Esophagus (tissue), 2 donors: ENCODE data around the gene ATRN. TPM values are rescaled to one million over a fixed set of nuclear protein-coding genes. Genes with fewer than 3 reads are reported as not detected.

Experiments used
- H3K27ac ChIP-seq, 2 donors: one replicate each; pipeline ENCODE4 v1.5.1; 2013; ENCODE audit warnings: low read depth in 2 of 2, mild to moderate bottlenecking in 2 of 2, inconsistent platforms in 1 of 2, low read length in 1 of 2, moderate library complexity in 1 of 2
- H3K27me3 ChIP-seq, 2 donors: one replicate each; pipeline ENCODE4 v1.6.1; 2013; ENCODE audit warnings: low read length in 2 of 2, control low read depth in 1 of 2, mild to moderate bottlenecking in 1 of 2; ENCODE audit not compliant: insufficient read depth in 2 of 2, control insufficient read depth in 1 of 2
- H3K36me3 ChIP-seq, 2 donors: one replicate each; pipeline ENCODE4 v1.6.1; 2013; ENCODE audit warnings: low read length in 1 of 2; ENCODE audit not compliant: control insufficient read depth in 2 of 2, insufficient read depth in 2 of 2
- H3K4me1 ChIP-seq, 2 donors: one replicate each; pipeline ENCODE4 v1.6.1; 2013; ENCODE audit warnings: low read length in 1 of 2; ENCODE audit not compliant: control insufficient read depth in 2 of 2, insufficient read depth in 2 of 2
- H3K4me3 ChIP-seq, 2 donors: one replicate each; pipeline ENCODE4 v1.5.1; 2013; ENCODE audit warnings: low read length in 2 of 2, mild to moderate bottlenecking in 2 of 2, low read depth in 1 of 2, moderate library complexity in 1 of 2
- H3K9me3 ChIP-seq, 2 donors: one replicate each; pipeline ENCODE4 v1.6.1; 2013; ENCODE audit warnings: mild to moderate bottlenecking in 2 of 2, low read depth in 1 of 2, low read length in 1 of 2, moderate library complexity in 1 of 2; ENCODE audit not compliant: control insufficient read depth in 2 of 2, insufficient read depth in 1 of 2
- WGBS, 2 donors: extraction: QIAGEN DNeasy Blood & Tissue Kit; methylation state at CpG; one replicate each; pipeline ENCODE4 v1.1.7; 2013; 5-methylcytosine and 5-hydroxymethylcytosine counted together
- polyA plus RNA-seq, 2 donors: library from polyadenylated mRNA; stranded (reverse); fragments of 200-250 nt; gene quantifications; one replicate each; pipeline ENCODE4 v1.2.3, GENCODE V29; 2013
- donor health status: healthy with polysubstance abuse.
- donor health status: Bipolar disorder and iron deficiency.

The ATRN gene
- polyA plus RNA-seq, 2 donors, result 2.4 to 5.1 TPM

DNA sequence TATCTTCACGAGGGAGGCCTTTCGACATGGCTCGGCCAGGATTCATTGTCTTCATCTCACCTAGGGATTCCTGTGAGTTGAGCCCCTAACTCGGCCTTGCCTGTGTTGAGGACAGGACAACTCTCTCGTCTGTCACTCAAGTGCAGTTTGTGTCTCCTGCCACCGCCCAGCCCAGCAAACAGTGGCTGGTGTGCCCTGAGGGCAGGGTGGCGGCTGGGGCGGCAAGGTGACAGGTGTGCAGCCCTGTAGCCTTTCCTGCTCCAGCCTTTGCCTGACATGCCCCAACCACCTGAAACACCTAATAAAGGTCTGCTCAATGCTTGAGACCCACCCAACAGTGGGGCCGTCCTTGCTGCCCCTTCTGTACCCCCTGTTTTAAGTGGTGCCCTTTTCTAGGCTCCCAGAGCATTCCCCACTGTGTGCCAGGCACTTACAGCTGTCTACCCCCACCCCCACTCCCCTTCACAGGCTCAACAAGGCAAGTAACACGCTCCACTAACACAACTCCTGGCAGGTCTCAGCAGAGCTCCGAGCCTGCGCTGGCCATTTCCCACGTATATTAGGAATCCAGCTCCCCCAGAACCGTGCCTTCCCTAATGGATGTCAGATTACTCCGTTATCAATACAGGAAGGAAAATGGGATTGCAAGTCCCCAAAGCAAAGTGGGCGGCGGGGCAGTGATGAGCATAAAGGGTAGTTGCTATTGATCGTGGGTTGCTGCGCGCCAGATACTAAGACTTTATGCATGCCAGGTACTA, 174.7 kb downstream of the ATRN start:
- H3K4me1 ChIP-seq, result no peaks in the 10 kb centered on the region
- no peaks in the 10 kb centered on the region for H3K9me3 ChIP-seq
- no peak overlapping the region for H3K4me3 ChIP-seq
- no peak overlapping the region for H3K27ac ChIP-seq
- peaks cover 7 to 16% of the 10 kb centered on the region in 2 donors for H3K36me3 ChIP-seq
- 89 to 93% methylated on average over 20 of the region's 20 CpGs for WGBS, 2 donors
- no peaks in the 10 kb centered on the region for H3K27me3 ChIP-seq

DNA sequence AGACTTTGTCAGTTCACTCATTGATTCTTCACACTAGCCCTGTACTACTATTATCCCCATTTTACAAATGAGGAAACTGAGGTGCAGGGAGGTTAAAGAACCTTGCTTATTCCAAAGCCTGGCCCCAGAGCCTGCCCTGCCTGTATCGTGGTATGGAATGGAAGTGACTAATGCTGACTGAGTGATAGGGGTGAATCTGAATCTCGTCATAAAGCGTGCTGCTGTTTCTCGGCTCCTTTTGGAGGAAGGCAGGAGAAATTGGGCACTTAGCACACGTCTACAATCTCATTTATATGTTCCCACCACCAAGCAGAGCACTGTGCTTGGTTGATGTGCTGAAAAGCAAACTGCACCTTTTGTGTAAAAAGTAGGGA, 175.2 kb downstream of the ATRN start:
- H3K27ac ChIP-seq, result no peak overlapping the region
- WGBS, 2 donors, result 81 to 88% methylated on average over 5 of the region's 5 CpGs
- no peaks in the 10 kb centered on the region for H3K9me3 ChIP-seq
- no peaks in the 10 kb centered on the region for H3K27me3 ChIP-seq
- H3K4me1 ChIP-seq, result no peaks in the 10 kb centered on the region
- peaks cover 7 to 17% of the 10 kb centered on the region in 2 donors for H3K36me3 ChIP-seq
- no peak overlapping the region for H3K4me3 ChIP-seq

DNA sequence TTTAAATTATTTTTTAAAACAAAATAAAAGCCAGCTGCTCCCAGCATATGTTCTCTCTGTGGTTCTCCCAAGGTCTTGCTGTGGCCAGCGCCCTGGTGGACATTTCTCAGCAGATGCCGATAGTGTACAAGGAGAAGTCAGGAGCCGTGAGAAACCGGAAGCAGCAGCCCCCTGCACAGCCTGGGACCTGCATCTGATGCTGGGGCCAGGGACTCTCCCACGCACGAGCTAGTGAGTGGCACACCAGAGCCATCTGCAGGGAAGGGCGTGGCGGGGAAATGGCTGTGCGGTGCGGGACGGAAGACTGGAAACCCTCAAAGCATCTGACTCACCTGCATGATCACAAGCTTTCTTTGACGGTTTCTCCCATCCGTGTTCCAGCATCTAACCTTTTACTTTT, 175.8 kb downstream of the ATRN start:
- 85 to 88% methylated on average over 13 of the region's 13 CpGs for WGBS, 2 donors
- H3K27me3 ChIP-seq, result no peaks in the 10 kb centered on the region
- H3K4me3 ChIP-seq, result no peak overlapping the region
- no peaks in the 10 kb centered on the region for H3K4me1 ChIP-seq
- no peaks in the 10 kb centered on the region for H3K9me3 ChIP-seq
- H3K36me3 ChIP-seq, result peaks cover 7 to 20% of the 10 kb centered on the region in 2 donors
- no peak overlapping the region for H3K27ac ChIP-seq

DNA sequence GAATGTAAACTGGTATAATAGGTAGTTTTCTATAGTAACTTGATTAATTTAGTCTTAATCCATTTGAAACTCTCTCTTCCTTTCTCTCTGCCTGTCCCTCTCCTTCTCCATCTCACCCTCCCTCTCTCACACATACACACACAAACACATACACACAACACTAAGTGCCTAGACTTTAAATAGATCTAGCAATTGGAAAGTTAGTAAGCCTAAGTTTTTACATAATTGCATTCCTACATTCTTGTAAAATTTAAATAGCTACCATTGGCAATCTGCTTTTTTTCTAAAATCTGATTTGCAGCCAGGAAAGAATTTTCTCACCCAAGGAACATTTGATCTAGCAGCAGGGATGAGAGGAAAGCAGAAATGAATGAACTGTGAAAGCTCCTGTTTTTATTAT, 176.7 kb downstream of the ATRN start:
- Histone ChIP-seq H3K9me3 (no peaks in the 10 kb centered on the region), H3K27ac (no peak overlapping the region), H3K4me3 (no peak overlapping the region), H3K36me3 (peaks cover 7 to 16% of the 10 kb centered on the region in 2 donors), H3K4me1 (no peaks in the 10 kb centered on the region), H3K27me3 (no peaks in the 10 kb centered on the region)

DNA sequence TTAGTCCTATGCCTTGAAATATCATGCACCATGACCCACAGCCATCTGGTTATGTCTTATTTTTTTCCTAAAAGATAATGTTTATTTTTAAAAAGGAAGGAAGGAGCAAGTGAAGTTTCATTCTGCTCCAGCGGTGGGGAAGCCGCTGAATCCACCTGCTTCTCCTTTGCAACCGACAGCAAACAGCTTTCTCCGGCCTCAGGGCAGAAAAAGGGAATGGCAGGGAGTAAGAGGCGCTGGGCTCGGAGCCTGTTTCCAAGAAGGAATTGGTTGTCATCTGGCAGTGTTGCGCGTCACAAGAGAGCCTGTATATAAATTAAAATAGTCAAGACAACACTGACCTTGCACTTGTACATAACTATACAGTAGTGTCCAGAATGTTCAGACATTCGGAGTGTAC, 178.1 kb downstream of the ATRN start:
- peaks cover 0 to 3% of the 10 kb centered on the region in 2 donors for H3K4me1 ChIP-seq
- WGBS, 2 donors, result 87 to 90% methylated on average over 9 of the region's 9 CpGs
- peaks cover 7 to 16% of the 10 kb centered on the region in 2 donors for H3K36me3 ChIP-seq
- no peaks in the 10 kb centered on the region for H3K27me3 ChIP-seq
- H3K27ac ChIP-seq, result no peak overlapping the region
- no peaks in the 10 kb centered on the region for H3K9me3 ChIP-seq
- no peak overlapping the region for H3K4me3 ChIP-seq

DNA sequence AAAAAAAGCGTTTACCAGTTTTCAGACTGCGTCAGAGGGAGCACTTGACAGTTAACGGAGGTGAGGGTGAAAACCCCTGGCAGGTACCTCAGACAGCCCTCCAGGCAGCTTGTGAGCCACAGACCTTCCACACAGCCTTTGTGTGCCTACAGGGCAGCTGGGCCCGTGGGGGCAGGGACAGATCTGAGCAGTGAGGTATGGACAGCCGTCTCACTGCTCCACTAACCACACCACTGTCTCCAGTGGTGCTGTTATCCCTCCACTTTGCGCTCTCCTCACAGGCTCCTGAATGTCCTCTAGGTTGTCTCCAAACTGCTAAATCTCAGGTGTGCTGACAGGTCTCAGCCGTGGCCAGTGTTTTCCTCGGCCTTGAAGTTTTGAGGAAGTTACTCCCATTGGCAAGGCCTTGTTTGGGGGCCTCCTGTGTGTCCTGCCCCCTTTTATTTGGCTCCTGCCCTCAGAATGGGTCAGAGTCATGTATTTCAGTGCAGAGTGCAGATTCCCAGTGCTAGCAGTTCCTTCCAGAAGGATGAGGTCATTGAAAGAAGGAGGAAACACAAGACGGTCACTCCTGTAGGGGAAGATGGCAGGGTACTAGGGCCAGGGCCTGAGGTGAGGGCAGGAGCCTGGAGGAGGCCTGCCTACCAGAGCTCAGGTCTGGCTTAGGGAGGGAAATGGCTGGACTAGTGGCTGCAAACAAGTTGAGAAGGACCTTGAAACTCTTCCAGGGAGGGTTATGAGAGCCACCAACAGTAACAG, 180.6 kb downstream of the ATRN start:
- Histone ChIP-seq H3K27me3 (no peaks in the 10 kb centered on the region), H3K36me3 (peaks cover 7 to 8% of the 10 kb centered on the region in 2 donors), H3K4me1 (peaks cover 0 to 3% of the 10 kb centered on the region in 2 donors), H3K4me3 (no peak overlapping the region), H3K27ac (no peak overlapping the region), H3K9me3 (no peaks in the 10 kb centered on the region)
- 75 to 88% methylated on average over 9 of the region's 9 CpGs for WGBS, 2 donors

DNA sequence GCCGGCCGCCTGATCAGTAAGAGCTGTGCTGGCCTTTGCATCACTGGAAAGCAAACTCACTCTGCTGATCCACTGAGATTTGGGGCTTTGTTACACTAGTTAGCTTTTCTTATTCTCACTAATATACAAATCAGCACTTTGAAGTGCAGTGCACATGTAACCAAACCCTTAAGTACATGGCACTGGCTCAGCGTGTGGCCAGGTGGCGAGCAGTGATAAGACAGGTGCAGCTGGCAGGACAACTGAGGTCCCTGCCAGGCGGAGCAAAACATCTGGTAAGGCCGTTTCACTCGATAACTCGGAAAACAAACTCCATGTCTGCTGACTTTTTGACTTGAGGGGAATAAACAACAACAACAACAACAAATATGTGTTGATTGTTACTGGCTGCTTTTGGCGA, 181.4 kb downstream of the ATRN start:
- peaks cover 5 to 7% of the 10 kb centered on the region in 2 donors for H3K36me3 ChIP-seq
- peaks cover 0 to 3% of the 10 kb centered on the region in 2 donors for H3K4me1 ChIP-seq
- no peak overlapping the region for H3K4me3 ChIP-seq
- no peaks in the 10 kb centered on the region for H3K27me3 ChIP-seq
- 78 to 95% methylated on average over 9 of the region's 9 CpGs for WGBS, 2 donors
- H3K9me3 ChIP-seq, result no peaks in the 10 kb centered on the region
- no peak overlapping the region for H3K27ac ChIP-seq

DNA sequence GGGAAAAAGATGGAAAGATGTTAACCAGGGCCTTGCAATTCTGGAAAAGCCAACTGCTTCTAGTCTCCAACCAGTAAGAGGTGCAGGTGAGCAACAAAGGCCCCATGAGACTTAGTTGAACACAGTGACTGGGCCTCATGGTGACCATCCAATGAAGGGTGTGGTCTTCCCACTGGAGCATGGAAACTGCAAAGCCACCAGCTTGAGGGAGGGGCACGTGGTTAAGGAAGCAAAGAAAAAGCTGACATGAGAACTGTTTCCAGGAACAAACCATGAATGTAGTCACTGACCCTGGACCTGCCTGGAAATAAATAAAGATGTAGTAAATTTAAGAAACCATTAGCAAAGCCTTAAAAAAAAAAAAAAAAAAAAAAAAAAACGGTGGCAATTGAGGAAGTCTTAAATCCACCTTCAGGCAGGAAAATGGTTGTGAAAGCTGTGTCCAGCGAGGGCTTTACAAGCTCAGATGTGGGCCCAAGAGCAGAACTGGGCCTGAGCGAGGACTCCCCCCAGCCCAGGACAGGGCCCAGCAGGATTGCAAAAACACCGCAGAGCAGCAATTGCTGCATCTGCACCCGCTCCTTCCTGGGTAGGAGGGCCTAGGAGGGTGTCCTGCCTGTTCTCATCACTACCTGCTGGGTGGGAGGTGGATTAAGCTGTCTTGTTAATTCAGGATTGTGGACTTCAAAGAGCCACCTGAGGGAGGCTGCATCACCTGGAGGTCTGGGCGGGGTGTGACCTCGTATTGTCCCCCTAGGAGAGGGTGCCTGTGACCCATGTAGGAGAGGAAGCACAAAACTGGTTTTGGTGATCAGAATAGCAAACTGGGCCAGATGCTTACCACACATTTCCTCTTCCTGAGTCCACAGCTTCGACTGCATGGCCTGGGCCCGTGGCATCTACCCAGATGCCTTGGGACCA, 182.1 kb downstream of the ATRN start:
- Histone ChIP-seq H3K9me3 (no peaks in the 10 kb centered on the region), H3K36me3 (peaks cover 5 to 7% of the 10 kb centered on the region in 2 donors), H3K27ac (peak overlapping the region in 1 of 2 donors; percentile 63), H3K4me3 (no peak overlapping the region), H3K4me1 (peaks cover 0 to 3% of the 10 kb centered on the region in 2 donors), H3K27me3 (no peaks in the 10 kb centered on the region)
- 78 to 85% methylated on average over 10 of the region's 10 CpGs for WGBS, 2 donors

DNA sequence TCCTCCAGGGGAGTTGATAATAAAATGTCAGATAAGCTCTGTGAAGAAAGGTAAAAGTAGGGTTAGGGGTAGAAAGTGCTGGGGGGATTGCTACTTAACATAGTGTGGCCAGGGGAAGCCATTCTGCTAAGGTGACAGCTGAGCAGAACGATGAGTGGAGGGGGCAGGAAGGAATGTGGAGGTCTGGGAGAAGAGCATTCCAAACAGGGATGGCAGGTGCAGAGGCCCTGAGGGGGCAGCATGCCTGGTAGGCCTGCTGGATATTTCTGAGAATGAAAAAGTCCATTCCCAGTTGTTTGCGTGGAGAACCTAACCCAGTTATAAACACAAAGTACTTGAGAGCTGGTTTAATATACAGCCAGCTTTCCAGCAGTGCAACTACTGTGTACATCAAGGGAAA, 183.1 kb downstream of the ATRN start:
- Histone ChIP-seq H3K27ac (no peak overlapping the region), H3K27me3 (no peaks in the 10 kb centered on the region), H3K4me3 (no peak overlapping the region), H3K9me3 (no peaks in the 10 kb centered on the region), H3K4me1 (peaks cover 0 to 7% of the 10 kb centered on the region in 2 donors), H3K36me3 (peaks cover 5 to 7% of the 10 kb centered on the region in 2 donors)
- 63 to 68% methylated on average over 2 of the region's 2 CpGs for WGBS, 2 donors
